ENCODE measurements around the gene ZFP90.

Gene ZFP90

GRCh38 chr16:68512183-68512582 lies 26.9 kb upstream of the ZFP90 start:
- H3K27me3 Mint-ChIP-seq (ENCODE audit: low read depth): peaks cover 32% of the 10 kb centered on the region
- H3K36me3 Mint-ChIP-seq (ENCODE audit: low read depth): no peaks in the 10 kb centered on the region
- H3K4me3 Mint-ChIP-seq: no peak overlapping the region
- H3K27ac Mint-ChIP-seq: no peak overlapping the region
- H3K9me3 Mint-ChIP-seq: no peaks in the 10 kb centered on the region
- H3K4me1 Mint-ChIP-seq: peaks cover 3% of the 10 kb centered on the region
- TF ChIP-seq, protein P1, sequence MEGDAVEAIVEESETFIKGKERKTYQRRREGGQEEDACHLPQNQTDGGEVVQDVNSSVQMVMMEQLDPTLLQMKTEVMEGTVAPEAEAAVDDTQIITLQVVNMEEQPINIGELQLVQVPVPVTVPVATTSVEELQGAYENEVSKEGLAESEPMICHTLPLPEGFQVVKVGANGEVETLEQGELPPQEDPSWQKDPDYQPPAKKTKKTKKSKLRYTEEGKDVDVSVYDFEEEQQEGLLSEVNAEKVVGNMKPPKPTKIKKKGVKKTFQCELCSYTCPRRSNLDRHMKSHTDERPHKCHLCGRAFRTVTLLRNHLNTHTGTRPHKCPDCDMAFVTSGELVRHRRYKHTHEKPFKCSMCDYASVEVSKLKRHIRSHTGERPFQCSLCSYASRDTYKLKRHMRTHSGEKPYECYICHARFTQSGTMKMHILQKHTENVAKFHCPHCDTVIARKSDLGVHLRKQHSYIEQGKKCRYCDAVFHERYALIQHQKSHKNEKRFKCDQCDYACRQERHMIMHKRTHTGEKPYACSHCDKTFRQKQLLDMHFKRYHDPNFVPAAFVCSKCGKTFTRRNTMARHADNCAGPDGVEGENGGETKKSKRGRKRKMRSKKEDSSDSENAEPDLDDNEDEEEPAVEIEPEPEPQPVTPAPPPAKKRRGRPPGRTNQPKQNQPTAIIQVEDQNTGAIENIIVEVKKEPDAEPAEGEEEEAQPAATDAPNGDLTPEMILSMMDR (IDR thresholded peaks at IDR 0.05; ENCODE audit: unreplicated experiment in 3 of 3): no peak

GRCh38 chr16:68512742-68513141 lies 26.3 kb upstream of the ZFP90 start:
- H3K4me3 Mint-ChIP-seq: no peak overlapping the region
- H3K27me3 Mint-ChIP-seq (ENCODE audit: low read depth): peaks cover 28% of the 10 kb centered on the region
- peaks cover 3% of the 10 kb centered on the region for H3K4me1 Mint-ChIP-seq
- TF ChIP-seq, protein P1 (IDR thresholded peaks at IDR 0.05; ENCODE audit: unreplicated experiment in 3 of 3): no peak
- no peaks in the 10 kb centered on the region for H3K9me3 Mint-ChIP-seq
- no peak overlapping the region for H3K27ac Mint-ChIP-seq
- no peaks in the 10 kb centered on the region for H3K36me3 Mint-ChIP-seq (ENCODE audit: low read depth)

GRCh38 chr16:68514511-68514910 lies 24.6 kb upstream of the ZFP90 start:
- H3K27me3 Mint-ChIP-seq (ENCODE audit: low read depth): peaks cover 18% of the 10 kb centered on the region
- H3K36me3 Mint-ChIP-seq (ENCODE audit: low read depth): no peaks in the 10 kb centered on the region
- no peaks in the 10 kb centered on the region for H3K9me3 Mint-ChIP-seq
- peaks cover 3% of the 10 kb centered on the region for H3K4me1 Mint-ChIP-seq
- no peak overlapping the region for H3K4me3 Mint-ChIP-seq
- TF ChIP-seq, protein P1 (IDR thresholded peaks at IDR 0.05; ENCODE audit: unreplicated experiment in 3 of 3): no peak
- H3K27ac Mint-ChIP-seq: no peak overlapping the region

GRCh38 chr16:68517606-68518166 lies 21.4 kb upstream of the ZFP90 start:
- H3K4me1 Mint-ChIP-seq: no peaks in the 10 kb centered on the region

DNA sequence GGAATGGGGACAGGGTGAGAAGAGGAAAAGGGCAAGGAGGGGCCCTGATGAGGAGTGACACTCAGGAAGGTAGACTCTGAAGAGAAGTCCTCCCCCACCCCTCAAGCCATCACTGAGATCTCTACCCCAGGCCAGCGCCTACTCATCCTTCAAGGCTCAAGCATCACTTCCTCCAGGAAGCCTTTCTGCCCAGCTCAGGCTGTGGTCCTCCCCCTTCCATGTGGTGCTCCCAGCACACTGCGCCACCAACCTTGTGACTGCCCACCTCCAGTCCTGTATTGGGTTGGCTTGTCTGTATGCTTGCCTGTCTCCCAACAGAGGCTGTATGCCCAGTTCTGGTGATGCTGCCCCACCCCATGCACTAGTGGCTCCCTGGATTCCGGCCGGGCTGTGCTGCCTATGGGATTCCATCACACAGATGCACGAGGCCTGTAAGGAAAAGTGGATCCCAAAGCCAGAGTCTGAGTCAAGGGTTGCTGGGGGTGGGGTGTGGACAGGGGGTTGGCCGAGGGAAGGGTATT lies 19.8 kb upstream of the ZFP90 start:
- TF ChIP-seq, protein P1 (IDR thresholded peaks at IDR 0.05; ENCODE audit: unreplicated experiment in 3 of 3): no peak
- Mint-ChIP-seq H3K4me1 (no peaks in the 10 kb centered on the region), H3K4me3 (no peak overlapping the region), H3K27ac (no peak overlapping the region), H3K27me3 (ENCODE audit: low read depth) (peaks cover 16% of the 10 kb centered on the region), H3K9me3 (no peaks in the 10 kb centered on the region), H3K36me3 (ENCODE audit: low read depth) (no peaks in the 10 kb centered on the region)

More at GRCh38 chr16:68517606-68518166, 21.4 kb upstream of the ZFP90 start:
- TF ChIP-seq, protein P1 (IDR thresholded peaks at IDR 0.05; ENCODE audit: unreplicated experiment in 3 of 3): no peak
- no peak overlapping the region for H3K27ac Mint-ChIP-seq
- H3K27me3 Mint-ChIP-seq (ENCODE audit: low read depth): peaks cover 16% of the 10 kb centered on the region
- H3K9me3 Mint-ChIP-seq: no peaks in the 10 kb centered on the region
- H3K4me3 Mint-ChIP-seq: no peak overlapping the region
- no peaks in the 10 kb centered on the region for H3K36me3 Mint-ChIP-seq (ENCODE audit: low read depth)

- Mint-ChIP-seq H3K27ac (no peak overlapping the region), H3K9me3 (no peaks in the 10 kb centered on the region), H3K4me1 (no peaks in the 10 kb centered on the region), H3K36me3 (ENCODE audit: low read depth) (no peaks in the 10 kb centered on the region), H3K27me3 (ENCODE audit: low read depth) (peaks cover 16% of the 10 kb centered on the region), H3K4me3 (peak overlapping the region; percentile 21 to 47 (median 30))
- TF ChIP-seq, protein P1 (IDR thresholded peaks at IDR 0.05; ENCODE audit: unreplicated experiment in 3 of 3): peak; percentile 98 to 99 (median 98)
These were observed 18.4 kb upstream of the ZFP90 start for GRCh38 chr16:68520649-68521086.

Measured in nephron (organoid).